Stimulated activated CD8-positive, alpha-beta memory T cell treated with anti-CD3 and anti-CD28 coated beads, Interleukin-15, amount 100 ng/mL, for 24 hours (primary cell): ENCODE measurements around the gene PTGFRN.

Experiments
- DNase-seq: peaks from one replicate; pipeline ENCODE4 v3.0.0-alpha.2; 2020; ENCODE audit warnings: low read depth

The PTGFRN gene

GRCh38 chr1:117034791-117035290 is 125.1 kb downstream of the PTGFRN start:
- DNase-seq = no peak

GRCh38 chr1:117036018-117036461 is 126.3 kb downstream of the PTGFRN start:
- no peak for DNase-seq

- no peak for DNase-seq
These were observed 128.1 kb downstream of the PTGFRN start for GRCh38 chr1:117037802-117038201.

GRCh38 chr1:117038236-117038635 is 128.5 kb downstream of the PTGFRN start:
- no peak for DNase-seq
